SU-DHL-6 (cell line): ENCODE measurements around the gene YKT6.

Experiments
- H2AFZ ChIP-seq: fragments of 200-600 bp; sonication (generic); 2 replicates; pipeline ENCODE4 v1.6.1; 2014; ENCODE audit warnings: low read depth, mild to moderate bottlenecking, moderate library complexity, mixed read lengths, antibody characterized with exemption, low read length; ENCODE audit not compliant: severe bottlenecking
- H3F3A ChIP-seq: fragments of 200-600 bp; shearing (Covaris generic); 2 replicates; pipeline ENCODE4 v1.6.0; 2016; ENCODE audit warnings: antibody characterized with exemption, mild to moderate bottlenecking; ENCODE audit not compliant: insufficient read depth
- H3K27ac ChIP-seq: fragments of 200-600 bp; sonication (generic); 2 replicates; pipeline ENCODE4 v1.5.1; 2016; ENCODE audit warnings: low read depth, mild to moderate bottlenecking, low read length, moderate library complexity, mixed read lengths
- H3K27me3 ChIP-seq: fragments of 200-600 bp; sonication (generic), shearing (Covaris generic); 2 replicates; pipeline ENCODE4 v1.6.0; 2014; ENCODE audit warnings: mild to moderate bottlenecking, low read length
- H3K36me3 ChIP-seq: fragments of 200-600 bp; sonication (generic); 2 replicates; pipeline ENCODE4 v1.6.1; 2014; ENCODE audit warnings: mild to moderate bottlenecking, low read length, mixed read lengths
- H3K4me2 ChIP-seq: fragments of 300-600, 200-600 bp; shearing (Covaris generic), sonication (generic); 2 replicates; pipeline ENCODE4 v1.6.0; 2014; ENCODE audit warnings: low read length, low read depth, mild to moderate bottlenecking; ENCODE audit not compliant: poor library complexity, severe bottlenecking
- H3K4me3 ChIP-seq: fragments of 200-600 bp; sonication (generic); 2 replicates; pipeline ENCODE4 v1.5.1; 2014; ENCODE audit warnings: antibody characterized with exemption, low read length, mild to moderate bottlenecking, mixed read lengths; ENCODE audit not compliant: insufficient read depth, poor library complexity, severe bottlenecking
- H3K79me2 ChIP-seq: fragments of 200-600 bp; sonication (generic); 2 replicates; pipeline ENCODE4 v1.6.1; 2014; ENCODE audit warnings: mild to moderate bottlenecking, low read length, moderate library complexity; ENCODE audit not compliant: insufficient read depth
- H3K9ac ChIP-seq: fragments of 200-600 bp; sonication (generic); 2 replicates; pipeline ENCODE4 v1.7.0; 2014; ENCODE audit warnings: mild to moderate bottlenecking, low read length
- H3K9me2 ChIP-seq: fragments of 200-600 bp; sonication (generic); replicated peaks from 2 replicates; pipeline ENCODE4 v1.6.1; 2014; ENCODE audit warnings: low read length; ENCODE audit not compliant: insufficient read depth
- H3K9me3 ChIP-seq: fragments of 200-600 bp; sonication (generic); 2 replicates; pipeline ENCODE4 v1.6.1; 2014; ENCODE audit warnings: low read length, mixed read lengths; ENCODE audit not compliant: insufficient read depth
- H4K20me1 ChIP-seq: fragments of 200-600 bp; sonication (generic); 2 replicates; pipeline ENCODE4 v1.6.1; 2014; ENCODE audit warnings: low read depth, mild to moderate bottlenecking, antibody characterized with exemption, low read length, moderate library complexity, mixed read lengths
- CTCF ChIP-seq: fragments of 200-600 bp; sonication (generic); IDR thresholded peaks from one replicate; pipeline ENCODE4 v1.5.1; 2017; ENCODE audit warnings: antibody characterized with exemption, mild to moderate bottlenecking, low read length, moderate library complexity; ENCODE audit not compliant: insufficient read depth, poor library complexity, severe bottlenecking
- EZH2phosphoT487 ChIP-seq: fragments of 200-600 bp; sonication (generic), shearing (Covaris generic); conservative IDR thresholded peaks from 2 replicates; pipeline ENCODE4 v1.6.1; 2018; ENCODE audit warnings: mild to moderate bottlenecking, antibody characterized with exemption, low read length, moderate library complexity, mixed read lengths

Gene YKT6

GRCh38 chr7:44225566-44226395 lies 25.0 kb downstream of the YKT6 start:
- no peak for TF ChIP-seq CTCF
- no peak for TF ChIP-seq EZH2phosphoT487
- no peaks in the 10 kb centered on the region for H3K36me3 ChIP-seq
- H2AFZ ChIP-seq: no peak overlapping the region
- H3K4me2 ChIP-seq: no peak overlapping the region
- no peaks in the 10 kb centered on the region for H3K9me2 ChIP-seq
- H3K4me3 ChIP-seq: no peak overlapping the region
- no peaks in the 10 kb centered on the region for H4K20me1 ChIP-seq
- H3K9me3 ChIP-seq: no peaks in the 10 kb centered on the region
- no peaks in the 10 kb centered on the region for H3K79me2 ChIP-seq
- H3K27me3 ChIP-seq: no peaks in the 10 kb centered on the region
- no peak overlapping the region for H3K27ac ChIP-seq
- no peaks in the 10 kb centered on the region for H3F3A ChIP-seq
- H3K9ac ChIP-seq: no peak overlapping the region

GRCh38 chr7:44226396-44226753 lies 25.6 kb downstream of the YKT6 start:
- Histone ChIP-seq H3F3A (no peaks in the 10 kb centered on the region), H3K4me2 (no peak overlapping the region), H3K9me2 (no peaks in the 10 kb centered on the region), H3K9ac (no peak overlapping the region), H3K36me3 (no peaks in the 10 kb centered on the region), H3K4me3 (no peak overlapping the region), H3K27me3 (no peaks in the 10 kb centered on the region), H3K9me3 (no peaks in the 10 kb centered on the region), H3K27ac (no peak overlapping the region), H3K79me2 (no peaks in the 10 kb centered on the region), H2AFZ (no peak overlapping the region), H4K20me1 (no peaks in the 10 kb centered on the region)
- TF ChIP-seq CTCF: no peak
- no peak for TF ChIP-seq EZH2phosphoT487

- Histone ChIP-seq H4K20me1 (no peaks in the 10 kb centered on the region), H3K36me3 (no peaks in the 10 kb centered on the region), H3K9me3 (no peaks in the 10 kb centered on the region), H3K4me3 (no peak overlapping the region), H3K4me2 (no peak overlapping the region), H3K9ac (no peak overlapping the region), H3K9me2 (no peaks in the 10 kb centered on the region), H3F3A (no peaks in the 10 kb centered on the region), H2AFZ (no peak overlapping the region), H3K79me2 (no peaks in the 10 kb centered on the region), H3K27me3 (no peaks in the 10 kb centered on the region), H3K27ac (no peak overlapping the region)
- TF ChIP-seq CTCF (no peak), EZH2phosphoT487 (no peak)
Measured at GRCh38 chr7:44227911-44228310, 27.1 kb downstream of the YKT6 start.
